Activated gamma-delta T cell treated with Interleukin-2 at 50 U/mL for 16 hours (primary cell): ENCODE data around the gene GOLGA3.
A peak's percentile ranks its signal among the peaks of the same experiment; 100 is the strongest.
"Not testable (repeated sequence)": the region's sequence is repeated elsewhere in the genome, so short reads cannot be mapped to it uniquely, and the experiment has no call there.

ENCODE experiments used
- DNase-seq: peaks from one replicate; pipeline ENCODE4 v3.0.0-alpha.2; 2020

Gene GOLGA3, protein sequence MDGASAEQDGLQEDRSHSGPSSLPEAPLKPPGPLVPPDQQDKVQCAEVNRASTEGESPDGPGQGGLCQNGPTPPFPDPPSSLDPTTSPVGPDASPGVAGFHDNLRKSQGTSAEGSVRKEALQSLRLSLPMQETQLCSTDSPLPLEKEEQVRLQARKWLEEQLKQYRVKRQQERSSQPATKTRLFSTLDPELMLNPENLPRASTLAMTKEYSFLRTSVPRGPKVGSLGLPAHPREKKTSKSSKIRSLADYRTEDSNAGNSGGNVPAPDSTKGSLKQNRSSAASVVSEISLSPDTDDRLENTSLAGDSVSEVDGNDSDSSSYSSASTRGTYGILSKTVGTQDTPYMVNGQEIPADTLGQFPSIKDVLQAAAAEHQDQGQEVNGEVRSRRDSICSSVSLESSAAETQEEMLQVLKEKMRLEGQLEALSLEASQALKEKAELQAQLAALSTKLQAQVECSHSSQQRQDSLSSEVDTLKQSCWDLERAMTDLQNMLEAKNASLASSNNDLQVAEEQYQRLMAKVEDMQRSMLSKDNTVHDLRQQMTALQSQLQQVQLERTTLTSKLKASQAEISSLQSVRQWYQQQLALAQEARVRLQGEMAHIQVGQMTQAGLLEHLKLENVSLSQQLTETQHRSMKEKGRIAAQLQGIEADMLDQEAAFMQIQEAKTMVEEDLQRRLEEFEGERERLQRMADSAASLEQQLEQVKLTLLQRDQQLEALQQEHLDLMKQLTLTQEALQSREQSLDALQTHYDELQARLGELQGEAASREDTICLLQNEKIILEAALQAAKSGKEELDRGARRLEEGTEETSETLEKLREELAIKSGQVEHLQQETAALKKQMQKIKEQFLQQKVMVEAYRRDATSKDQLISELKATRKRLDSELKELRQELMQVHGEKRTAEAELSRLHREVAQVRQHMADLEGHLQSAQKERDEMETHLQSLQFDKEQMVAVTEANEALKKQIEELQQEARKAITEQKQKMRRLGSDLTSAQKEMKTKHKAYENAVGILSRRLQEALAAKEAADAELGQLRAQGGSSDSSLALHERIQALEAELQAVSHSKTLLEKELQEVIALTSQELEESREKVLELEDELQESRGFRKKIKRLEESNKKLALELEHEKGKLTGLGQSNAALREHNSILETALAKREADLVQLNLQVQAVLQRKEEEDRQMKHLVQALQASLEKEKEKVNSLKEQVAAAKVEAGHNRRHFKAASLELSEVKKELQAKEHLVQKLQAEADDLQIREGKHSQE (N-terminal part only)

DNA sequence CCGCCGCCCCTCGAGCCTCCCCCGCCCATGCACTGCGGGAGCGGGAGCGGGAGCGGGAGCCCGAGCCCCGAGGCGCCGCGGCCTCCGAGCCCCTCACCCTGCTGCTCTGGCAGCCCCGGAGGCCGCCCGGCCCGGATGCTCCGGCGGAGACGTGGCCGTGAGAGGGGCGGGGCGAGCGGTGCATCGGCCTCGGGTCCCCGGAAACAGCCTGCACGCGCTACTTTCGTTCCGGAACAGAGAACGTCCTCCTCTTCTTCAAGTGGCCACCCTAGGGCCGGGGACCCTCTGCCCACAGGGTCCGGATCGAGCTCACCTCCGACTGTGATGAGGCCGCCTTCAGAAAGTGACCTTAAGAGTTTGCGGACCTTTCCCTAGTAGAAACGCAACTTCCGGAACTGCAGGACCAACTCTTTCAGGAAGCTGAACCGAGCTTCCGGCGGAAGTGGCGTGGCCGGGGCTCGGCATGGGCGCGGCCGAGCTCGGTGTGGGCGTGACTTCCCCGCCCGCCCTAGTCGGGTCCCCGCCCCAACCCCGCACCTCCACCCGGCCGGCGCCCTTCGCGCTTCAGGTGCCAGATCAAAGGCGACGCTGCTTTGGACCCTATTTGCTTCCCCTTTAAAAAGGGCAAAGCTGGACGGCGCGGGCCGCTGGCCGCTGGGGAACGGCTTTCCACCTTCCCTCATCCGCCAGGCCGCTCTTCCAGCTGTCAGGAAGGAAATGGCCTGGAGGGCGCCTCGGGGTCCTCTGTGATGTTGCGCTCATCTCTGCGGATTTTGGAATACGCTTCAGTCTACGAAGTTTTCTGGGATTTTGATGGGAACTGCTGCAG is at the start of gene GOLGA3:
Gene GOLGA3 (minus strand): TSS at position 164 of the 829 bp plus-strand sequence. CDS start 6,741 bp downstream, outside the sequence.
- peak; percentile 94 for DNase-seq

DNA sequence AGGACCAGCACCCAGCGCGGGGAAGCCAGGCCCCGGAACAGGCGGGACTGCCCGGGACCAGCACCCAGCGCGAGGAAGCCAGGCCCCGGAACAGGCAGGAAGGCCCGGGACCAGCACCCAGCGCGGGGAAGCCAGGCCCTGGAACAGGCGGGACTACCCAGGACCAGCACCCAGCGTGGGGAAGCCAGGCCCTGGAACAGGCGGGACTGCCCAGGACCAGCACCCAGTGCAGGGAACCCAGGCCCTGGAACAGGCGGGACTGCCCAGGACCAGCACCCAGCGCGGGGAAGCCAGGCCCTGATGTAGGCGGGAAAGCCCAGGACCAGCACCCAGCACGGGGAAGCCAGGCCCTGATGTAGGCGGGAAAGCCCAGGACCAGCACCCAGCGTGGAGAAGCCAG is 46.0 kb upstream of the GOLGA3 start:
- not testable (repeated sequence) for DNase-seq

DNA sequence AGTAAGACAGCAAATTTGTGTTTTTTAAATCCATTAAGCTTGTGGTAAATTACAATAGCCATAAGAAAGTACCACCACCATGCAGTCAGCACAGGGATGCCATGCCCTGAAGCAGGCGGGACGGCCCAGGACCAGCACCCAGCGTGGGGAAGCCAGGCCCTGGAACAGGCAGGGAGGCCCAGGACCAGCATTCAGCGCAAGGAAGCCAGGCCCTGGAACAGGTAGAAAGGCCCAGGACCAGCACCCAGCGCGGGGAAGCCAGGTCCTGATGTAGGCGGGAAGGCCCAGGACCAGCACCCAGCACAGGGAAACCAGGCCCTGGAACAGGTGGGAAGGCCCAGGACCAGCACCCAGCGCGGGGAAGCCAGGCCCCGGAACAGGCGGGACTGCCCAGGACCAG is 45.5 kb upstream of the GOLGA3 start:
- no peak for DNase-seq

DNA sequence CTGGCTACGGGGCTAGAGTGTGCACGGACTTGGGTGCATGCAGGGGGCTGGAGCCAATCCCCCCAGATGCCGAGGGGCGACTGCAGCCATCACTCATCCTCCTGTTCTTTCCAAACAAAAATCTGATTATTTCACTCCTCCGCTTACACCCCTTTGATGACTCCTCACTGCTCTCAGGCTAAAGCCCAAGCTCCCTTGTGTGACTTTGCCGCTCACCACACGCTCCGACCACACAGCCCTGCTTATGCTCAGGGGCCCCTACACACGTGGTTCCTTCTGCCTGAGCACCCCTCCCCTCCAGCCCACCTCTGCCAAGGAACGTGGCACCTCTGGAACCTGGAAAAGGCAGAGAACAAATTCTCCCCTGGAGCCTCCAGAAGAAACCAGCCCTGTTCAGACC is 45.1 kb upstream of the GOLGA3 start:
- DNase-seq, result no peak

DNA sequence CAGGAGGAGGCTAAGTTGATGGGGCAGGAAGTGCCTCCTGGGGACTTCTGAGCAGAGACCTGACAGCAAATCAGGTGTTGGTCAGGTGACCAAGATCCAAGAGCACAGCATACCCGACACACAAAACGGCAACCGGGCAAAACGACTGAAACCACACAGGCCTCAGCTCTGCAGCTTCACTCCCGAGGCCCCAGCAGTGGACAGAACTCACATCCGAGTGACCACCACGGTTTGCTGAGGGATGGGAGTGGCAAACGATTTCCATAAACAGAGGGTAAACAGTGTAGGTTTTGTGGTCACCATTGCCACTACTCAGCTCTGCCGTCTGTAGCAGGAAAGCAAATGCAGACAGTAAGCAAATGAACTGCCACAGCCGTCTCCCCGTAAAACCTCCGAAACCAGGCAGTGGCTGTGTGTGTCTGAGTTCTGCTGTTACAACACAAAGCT is 44.3 kb upstream of the GOLGA3 start:
- peak; percentile 17 for DNase-seq

DNA sequence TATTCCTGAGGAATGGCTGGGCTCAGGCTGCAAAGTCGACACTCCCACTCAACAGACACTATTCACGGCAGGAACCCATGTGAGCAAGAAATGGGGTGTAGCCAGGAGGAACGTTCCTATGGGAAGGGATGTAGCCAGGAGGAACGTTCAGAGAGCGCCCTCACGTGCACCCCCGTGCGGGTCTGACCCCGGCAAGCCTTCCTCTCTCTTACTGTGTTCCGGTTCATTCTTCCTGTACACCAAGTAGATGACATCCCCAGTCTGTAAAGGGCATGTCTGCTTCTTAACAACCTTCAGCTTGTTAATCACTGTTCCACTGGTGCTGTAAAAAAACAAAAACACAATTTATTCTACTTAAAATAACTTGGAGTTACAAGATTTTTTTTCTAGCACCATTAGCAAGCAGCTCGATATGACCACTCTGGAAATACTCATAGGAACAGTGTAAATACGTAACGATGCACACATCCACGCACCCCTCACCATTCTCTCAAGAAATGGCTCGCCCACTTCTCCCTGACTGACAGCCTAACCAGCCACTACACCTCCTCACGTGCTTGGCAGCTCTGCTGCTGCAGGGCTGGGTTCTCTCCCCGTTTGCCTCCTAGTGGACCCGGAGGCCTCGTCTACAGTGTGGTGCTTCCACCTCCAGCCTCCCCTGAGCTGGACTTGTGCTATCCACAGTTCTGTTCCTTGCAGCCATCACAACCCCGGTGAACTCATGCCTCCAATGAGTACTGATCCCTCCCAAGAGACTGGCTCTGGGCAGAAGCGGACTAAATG is 43.6 kb upstream of the GOLGA3 start:
- no peak for DNase-seq

DNA sequence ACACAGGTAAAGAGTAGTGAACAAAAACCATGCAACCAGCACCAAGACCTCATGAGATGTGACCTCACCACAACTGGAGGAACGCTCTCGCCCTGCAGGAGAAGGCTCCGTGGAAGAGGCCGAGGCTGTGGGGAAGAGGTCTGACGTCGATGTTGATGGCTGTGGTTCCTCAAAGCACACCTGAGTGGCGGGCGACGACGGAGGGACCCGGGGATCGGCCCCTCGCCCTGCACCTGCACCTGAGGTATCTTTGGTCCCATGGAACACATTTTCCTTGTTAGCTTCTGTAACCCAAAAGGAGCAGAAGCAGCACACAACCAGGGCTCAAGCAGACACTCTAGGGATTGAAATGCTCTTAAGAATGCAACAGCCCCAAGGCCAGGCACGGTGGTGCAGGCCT is 40.9 kb upstream of the GOLGA3 start:
- DNase-seq, result no peak

DNA sequence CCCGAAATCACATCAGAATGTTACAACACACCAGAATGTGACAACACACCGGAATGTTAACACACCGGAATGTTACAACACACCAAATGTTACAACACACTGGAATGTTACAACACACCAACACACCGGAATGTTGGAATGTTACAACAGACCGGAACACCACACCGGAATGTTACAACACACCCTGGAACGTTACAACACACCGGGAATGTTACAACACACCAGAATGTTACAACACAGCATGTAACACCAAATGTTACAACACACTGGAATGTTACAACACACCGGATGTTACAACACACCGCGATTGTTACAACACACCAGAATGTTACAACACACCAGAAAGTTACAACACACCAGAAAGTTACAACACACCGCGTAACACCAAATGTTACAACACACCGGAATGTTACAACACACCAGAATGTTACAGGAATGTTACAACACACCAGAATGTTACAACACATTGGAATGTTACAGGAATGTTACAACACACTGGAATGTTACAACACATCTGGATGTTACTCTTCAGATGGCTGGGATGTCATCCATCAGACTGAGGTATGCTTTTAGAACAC is 37.7 kb upstream of the GOLGA3 start:
- no peak for DNase-seq

DNA sequence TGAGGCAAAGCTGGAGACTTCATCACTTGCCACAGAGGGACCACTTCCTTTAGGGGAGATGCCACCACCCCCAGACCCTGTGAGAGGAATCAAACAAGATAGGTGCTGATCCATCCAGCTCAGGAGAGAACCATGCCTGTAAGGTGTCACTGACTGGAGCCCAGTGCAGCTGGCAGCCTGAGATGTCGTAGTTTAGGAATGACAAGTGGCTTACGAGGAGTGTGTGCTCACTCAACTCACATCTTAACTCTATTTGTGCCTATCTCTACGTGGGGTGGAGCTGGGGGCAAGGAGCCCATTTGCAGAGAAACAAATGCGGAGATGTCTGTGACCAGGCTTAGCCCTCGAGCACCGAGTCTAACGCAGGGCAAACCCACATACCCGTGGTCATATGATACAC is 32.9 kb upstream of the GOLGA3 start:
- no peak for DNase-seq

DNA sequence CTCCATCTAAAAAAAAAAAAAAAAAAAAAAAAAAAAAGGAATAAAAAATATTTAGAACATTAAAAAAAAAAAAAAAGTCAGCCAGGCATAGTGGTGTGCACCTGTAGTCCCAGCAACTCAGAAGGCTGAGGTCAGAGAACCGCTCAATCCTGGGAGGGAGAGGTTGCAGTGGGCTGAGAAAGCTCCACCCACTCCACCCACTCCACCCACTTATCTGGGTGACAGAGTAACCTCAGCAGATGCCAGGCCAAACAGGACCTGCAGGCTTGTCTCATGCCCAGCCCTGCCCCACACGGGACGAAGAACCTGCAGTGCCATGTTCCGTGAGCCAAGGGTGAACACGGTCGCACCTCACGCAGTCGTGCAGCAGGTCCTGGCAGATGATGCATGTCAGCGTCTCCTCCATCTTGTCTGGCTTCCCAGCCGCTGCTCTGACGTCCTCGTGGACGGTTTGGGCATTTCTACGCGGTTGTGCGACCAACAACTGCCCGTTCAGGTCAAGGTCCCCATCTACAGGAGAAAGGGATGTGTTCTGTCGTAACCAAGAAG is 30.1 kb upstream of the GOLGA3 start:
- DNase-seq, result no peak

DNA sequence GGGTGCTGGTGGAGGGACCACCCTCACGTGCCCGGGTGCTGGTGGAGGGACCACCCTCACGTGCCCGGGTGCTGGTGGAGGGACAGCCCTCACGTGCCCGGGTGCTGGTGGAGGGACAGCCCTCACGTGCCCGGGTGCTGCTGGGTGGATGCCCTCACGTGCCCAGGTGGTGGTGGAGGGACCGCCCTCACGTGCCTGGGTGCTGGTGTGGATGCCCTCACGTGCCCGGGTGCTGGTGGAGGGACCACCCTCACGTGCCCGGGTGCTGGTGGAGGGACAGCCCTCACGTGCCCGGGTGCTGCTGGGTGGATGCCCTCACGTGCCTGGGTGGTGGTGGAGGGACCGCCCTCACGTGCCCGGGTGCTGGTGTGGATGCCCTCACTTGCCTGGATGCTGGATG is 28.4 kb upstream of the GOLGA3 start:
- not testable (repeated sequence) for DNase-seq

DNA sequence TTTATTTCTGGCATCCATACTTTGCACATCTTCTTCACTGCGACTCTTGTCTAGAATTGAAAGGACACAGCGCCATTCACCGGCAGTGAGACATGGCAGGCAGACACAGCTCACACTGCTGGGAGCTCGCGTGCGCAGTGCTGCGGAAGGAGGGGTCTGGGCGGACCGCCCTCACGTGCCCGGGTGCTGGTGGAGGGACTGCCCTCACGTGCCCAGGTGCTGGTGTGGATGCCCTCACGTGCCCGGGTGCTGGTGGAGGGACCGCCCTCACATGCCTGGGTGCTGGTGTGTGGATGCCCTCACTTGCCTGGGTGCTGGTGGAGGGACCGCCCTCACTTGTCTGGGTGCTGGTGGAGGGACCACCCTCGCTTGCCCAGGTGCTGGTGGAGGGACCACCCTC is 27.9 kb upstream of the GOLGA3 start:
- DNase-seq, result no peak

DNA sequence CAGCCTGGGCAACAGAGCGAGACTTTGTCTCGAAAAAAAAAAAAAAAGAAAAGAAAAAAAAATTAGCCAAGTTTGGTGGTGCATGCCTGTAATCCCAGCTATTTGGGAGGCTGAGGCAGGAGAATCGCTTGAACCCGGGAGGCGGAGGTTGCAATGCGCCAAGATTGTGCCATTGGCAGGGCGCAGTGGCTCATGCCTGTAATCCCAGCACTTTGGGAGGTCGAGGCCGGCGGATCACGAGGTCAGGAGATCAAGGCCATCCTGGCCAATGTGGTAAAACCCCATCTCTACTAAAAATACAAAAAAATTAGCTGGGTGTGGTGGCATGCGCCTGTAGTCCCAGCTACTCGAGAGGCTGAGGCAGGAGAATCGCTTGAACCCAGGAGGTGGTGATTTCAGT is 26.5 kb upstream of the GOLGA3 start:
- DNase-seq, result not testable (repeated sequence)

DNA sequence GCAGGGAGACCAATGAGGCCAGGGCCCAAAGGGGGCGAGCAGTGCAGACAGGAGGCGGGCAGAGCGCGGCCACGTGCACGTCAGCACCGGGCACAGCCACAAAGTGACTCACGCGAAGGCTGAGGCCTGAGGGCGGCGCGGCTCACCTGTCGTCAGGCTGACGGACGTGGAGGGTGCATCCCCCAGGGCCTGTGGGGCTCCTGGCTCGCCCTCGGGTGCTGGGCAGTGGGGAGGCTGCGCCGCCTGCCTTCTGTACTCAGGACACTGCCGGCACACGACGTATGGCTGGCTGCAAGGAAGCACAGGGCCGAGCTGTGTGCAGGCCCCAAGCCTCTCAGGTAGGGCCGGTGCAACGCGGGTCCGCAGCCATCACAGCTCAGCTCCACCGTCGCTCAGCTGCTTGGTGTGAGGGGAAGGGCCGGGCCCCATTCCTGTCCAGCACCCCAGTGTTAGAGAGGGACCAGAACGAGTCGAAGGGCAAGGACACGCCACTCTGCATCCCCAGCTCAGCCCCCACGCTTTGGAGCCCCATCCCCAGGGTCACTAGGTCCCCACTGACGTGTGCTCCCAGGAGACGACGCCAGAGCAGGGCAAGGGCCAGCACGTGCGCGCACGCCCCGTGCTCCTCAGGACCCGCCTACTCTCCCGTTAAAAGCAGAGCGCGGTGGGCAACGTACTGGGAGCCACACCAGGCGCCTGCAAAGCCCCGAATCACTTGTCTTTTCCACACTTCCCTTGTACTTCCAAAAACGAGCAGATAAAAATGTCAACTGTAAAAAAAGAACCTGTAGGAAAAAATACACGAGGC is 24.8 kb upstream of the GOLGA3 start:
- DNase-seq, result no peak

DNA sequence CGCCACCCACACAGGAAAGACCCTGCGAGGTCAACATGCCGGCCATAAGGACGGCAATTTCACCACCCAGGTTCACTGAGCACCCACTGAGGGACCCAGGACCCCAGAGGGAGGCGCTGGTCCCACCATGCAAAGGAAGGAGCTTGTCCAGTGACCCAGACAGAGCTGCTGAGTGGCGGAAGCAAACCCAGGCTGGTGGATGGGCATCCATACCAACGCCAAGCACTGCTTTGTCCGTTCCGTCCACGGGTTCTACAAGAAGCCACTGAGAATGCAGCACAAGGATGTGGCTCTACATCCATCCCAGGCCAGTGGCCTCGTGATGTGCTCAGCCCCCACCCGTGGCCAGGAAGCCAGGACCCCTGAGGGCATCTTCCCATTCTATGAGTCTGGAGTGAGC is 23.8 kb upstream of the GOLGA3 start:
- no peak for DNase-seq

DNA sequence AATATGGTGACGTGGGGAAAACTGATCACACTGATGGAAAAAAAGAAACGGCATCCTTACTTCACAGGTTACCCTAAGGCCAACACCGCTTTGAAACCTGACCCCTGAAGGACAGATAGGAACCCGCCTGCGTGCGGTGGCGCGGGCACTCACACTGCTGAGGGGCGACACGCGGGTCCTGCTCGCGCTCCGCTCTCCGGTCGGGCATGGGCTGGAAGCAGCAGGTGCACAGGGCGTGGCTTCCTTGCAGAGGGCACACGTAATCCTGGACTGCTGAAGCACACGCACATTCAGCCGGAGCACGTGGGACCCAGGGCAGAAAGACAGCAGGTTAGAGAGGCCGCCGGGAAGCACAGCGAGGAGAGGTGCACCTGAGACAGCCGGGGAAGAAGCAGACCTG is 22.8 kb upstream of the GOLGA3 start:
- no peak for DNase-seq

DNA sequence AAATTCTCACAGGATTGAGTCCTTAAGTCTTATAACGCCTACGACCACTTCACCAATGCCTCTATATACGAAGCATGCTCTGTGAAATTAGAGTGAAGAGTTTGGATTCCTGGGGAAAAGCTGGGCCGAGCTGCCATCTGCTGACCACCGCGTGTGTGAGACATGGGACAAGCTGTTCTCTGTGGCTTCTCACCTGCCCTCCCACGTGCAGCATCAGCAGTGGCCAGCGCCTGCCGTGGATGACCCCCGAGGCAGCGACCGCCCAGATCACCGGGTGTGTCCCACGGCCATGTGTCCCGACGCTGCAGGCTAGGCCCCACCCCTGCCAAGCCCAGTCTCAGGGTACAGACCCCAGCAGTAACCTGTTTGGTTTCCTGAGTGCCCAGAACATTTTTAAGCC is 21.6 kb upstream of the GOLGA3 start:
- no peak for DNase-seq

DNA sequence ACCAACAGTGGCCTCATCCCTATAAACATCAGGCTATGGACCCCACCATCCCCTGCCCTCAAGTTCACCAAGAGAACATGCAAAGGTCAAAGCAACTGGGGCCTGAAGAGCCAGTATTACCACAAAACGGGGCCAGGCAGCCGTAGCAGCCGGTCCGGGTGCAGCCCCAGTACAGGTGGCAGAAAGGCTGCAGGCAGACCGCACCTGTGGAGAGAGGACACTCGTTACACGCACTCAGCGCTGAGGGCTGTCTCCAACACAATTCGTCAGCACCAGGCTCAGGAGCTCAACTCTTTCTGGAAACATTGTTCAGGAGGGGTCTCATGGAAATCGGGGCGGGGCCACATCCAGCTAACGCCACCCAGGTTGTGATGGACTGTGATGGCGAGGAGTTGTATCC is 19.9 kb upstream of the GOLGA3 start:
- no peak for DNase-seq
